ENCODE measurements around the gene S100P.

Gene S100P

GRCh38 chr4:6692806-6693205 lies 872 bp upstream of the S100P start:
- TF ChIP-seq, protein P1, sequence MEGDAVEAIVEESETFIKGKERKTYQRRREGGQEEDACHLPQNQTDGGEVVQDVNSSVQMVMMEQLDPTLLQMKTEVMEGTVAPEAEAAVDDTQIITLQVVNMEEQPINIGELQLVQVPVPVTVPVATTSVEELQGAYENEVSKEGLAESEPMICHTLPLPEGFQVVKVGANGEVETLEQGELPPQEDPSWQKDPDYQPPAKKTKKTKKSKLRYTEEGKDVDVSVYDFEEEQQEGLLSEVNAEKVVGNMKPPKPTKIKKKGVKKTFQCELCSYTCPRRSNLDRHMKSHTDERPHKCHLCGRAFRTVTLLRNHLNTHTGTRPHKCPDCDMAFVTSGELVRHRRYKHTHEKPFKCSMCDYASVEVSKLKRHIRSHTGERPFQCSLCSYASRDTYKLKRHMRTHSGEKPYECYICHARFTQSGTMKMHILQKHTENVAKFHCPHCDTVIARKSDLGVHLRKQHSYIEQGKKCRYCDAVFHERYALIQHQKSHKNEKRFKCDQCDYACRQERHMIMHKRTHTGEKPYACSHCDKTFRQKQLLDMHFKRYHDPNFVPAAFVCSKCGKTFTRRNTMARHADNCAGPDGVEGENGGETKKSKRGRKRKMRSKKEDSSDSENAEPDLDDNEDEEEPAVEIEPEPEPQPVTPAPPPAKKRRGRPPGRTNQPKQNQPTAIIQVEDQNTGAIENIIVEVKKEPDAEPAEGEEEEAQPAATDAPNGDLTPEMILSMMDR (IDR thresholded peaks at IDR 0.05; ENCODE audit: borderline replicate concordance, insufficient read depth, low read depth, low read length) = no peak
- no peak overlapping the region for H3K4me3 ChIP-seq (ENCODE audit: low read depth, low read length)

GRCh38 chr4:6694177-6694901 lies 661 bp downstream of the S100P start:
- no peak overlapping the region for H3K4me3 ChIP-seq (ENCODE audit: low read depth, low read length)
- TF ChIP-seq, protein P1 (IDR thresholded peaks at IDR 0.05; ENCODE audit: borderline replicate concordance, insufficient read depth, low read depth, low read length) = no peak

- TF ChIP-seq, protein P1 (IDR thresholded peaks at IDR 0.05; ENCODE audit: borderline replicate concordance, insufficient read depth, low read depth, low read length) = no peak
- H3K4me3 ChIP-seq (ENCODE audit: low read depth, low read length) = no peak overlapping the region
Measured at GRCh38 chr4:6695660-6696610, 2.3 kb downstream of the S100P start.

GRCh38 chr4:6696611-6697010 lies 2.9 kb downstream of the S100P start:
- no peak overlapping the region for H3K4me3 ChIP-seq (ENCODE audit: low read depth, low read length)
- TF ChIP-seq, protein P1 (IDR thresholded peaks at IDR 0.05; ENCODE audit: borderline replicate concordance, insufficient read depth, low read depth, low read length) = no peak

DNA sequence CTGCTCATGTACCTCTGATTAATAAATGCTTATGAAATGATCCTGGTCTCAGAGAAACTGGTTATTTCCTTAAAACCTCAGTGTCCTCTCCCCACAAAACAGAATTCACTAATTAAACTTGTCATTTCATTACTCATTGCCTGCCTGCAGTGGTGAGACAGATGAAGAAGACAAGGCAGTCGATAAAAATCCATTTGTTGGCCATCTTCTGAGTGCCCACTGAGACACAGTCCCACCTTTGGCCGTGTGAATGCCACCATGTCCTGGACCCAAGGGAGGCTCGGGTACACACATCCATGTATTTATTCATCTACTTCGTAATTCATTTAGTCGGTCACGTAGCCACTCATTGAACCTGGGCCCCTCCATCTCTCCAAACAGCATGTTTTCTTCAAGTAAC lies 3.5 kb downstream of the S100P start:
- TF ChIP-seq, protein P1 (IDR thresholded peaks at IDR 0.05; ENCODE audit: borderline replicate concordance, insufficient read depth, low read depth, low read length) = no peak
- no peak overlapping the region for H3K4me3 ChIP-seq (ENCODE audit: low read depth, low read length)

DNA sequence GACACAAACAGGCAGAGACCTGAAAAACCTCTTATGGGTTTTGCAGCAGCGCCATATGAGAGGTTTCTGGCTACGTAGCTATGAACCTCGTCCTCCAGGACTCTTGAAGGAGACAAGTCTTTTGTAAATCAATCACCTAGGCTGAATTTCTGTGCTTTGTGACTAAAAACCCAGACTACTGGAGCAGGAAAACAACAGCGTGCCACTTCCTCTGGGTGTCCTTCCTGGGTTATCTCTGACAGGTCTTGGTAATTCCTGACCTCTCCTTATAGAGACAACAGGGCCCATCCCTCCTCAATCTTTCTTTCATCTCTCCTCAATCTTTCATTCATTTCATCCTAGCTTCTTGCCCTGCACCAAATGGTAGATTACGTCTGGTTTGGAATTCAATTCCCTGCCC lies 5.7 kb downstream of the S100P start:
- TF ChIP-seq, protein P1 (IDR thresholded peaks at IDR 0.05; ENCODE audit: borderline replicate concordance, insufficient read depth, low read depth, low read length) = no peak
- H3K4me3 ChIP-seq (ENCODE audit: low read depth, low read length) = no peak overlapping the region

Data from GM12875 (cell line).